Vagina (tissue), 2 donors: ENCODE data around the gene KCTD16.

Experiments
- POLR2A ChIP-seq, 2 donors: fragments of 450-650 bp; IDR thresholded peaks; one replicate each; pipeline ENCODE4 v1.6.1; 2017; ENCODE audit warnings: antibody characterized with exemption in 2 of 2, mild to moderate bottlenecking in 2 of 2, moderate library complexity in 2 of 2
- POLR2AphosphoS5 ChIP-seq, 2 donors: sonication (generic); formaldehyde crosslinking; IDR thresholded peaks; one replicate each; pipeline ENCODE4 v1.9.0; 2017; ENCODE audit warnings: antibody characterized with exemption in 2 of 2, mild to moderate bottlenecking in 2 of 2, low read depth in 1 of 2; ENCODE audit not compliant: insufficient read depth in 1 of 2
- TF ChIP-seq, protein P1 (sequence below), 3 experiments: fragments of 450-650 bp in 2 of 3; fragments of 200-600 bp in 1 of 3; sonication (generic) in 1 of 3; IDR thresholded peaks; one replicate each; pipeline ENCODE4 v1.5.1; 2017 to 2019; ENCODE audit warnings: antibody characterized with exemption in 3 of 3, mild to moderate bottlenecking in 2 of 3, moderate library complexity in 2 of 3

DNA sequence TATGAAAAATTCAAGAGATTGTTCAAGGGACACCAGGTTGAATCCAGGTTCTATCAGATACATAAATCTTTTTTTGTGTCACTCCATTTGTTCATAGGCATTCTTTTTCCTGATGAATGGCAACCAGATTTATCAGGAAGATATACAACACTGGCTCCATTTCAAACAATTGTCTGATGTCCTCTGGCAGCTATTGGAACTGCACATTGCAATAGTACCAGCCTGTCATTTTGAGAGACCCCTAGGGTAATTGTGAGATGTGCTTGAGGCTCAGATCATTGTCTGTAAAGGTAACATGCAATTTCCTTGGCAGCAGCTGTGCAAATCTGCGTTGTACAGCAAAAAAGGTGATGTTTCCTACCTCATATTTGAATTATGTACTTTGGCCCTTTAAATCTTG, 25.9 kb downstream of the KCTD16 start:
- TF ChIP-seq, protein P1, sequence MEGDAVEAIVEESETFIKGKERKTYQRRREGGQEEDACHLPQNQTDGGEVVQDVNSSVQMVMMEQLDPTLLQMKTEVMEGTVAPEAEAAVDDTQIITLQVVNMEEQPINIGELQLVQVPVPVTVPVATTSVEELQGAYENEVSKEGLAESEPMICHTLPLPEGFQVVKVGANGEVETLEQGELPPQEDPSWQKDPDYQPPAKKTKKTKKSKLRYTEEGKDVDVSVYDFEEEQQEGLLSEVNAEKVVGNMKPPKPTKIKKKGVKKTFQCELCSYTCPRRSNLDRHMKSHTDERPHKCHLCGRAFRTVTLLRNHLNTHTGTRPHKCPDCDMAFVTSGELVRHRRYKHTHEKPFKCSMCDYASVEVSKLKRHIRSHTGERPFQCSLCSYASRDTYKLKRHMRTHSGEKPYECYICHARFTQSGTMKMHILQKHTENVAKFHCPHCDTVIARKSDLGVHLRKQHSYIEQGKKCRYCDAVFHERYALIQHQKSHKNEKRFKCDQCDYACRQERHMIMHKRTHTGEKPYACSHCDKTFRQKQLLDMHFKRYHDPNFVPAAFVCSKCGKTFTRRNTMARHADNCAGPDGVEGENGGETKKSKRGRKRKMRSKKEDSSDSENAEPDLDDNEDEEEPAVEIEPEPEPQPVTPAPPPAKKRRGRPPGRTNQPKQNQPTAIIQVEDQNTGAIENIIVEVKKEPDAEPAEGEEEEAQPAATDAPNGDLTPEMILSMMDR (IDR thresholded peaks at IDR 0.05): no peak
- TF ChIP-seq POLR2A (IDR thresholded peaks at IDR 0.05) (no peak), POLR2AphosphoS5 (IDR thresholded peaks at IDR 0.05; ENCODE audit: insufficient read depth in 1 of 2, low read depth in 1 of 2) (no peak)
